GM23248 (cell line): ENCODE measurements around the gene ZFYVE21.

ENCODE experiments used
- EZH2 ChIP-seq: fragments of 200-600 bp; sonication (generic); IDR thresholded peaks from 2 replicates; pipeline ENCODE4 v1.6.1; 2018; ENCODE audit warnings: antibody characterized with exemption, mild to moderate bottlenecking; ENCODE audit not compliant: insufficient read depth, poor library complexity, severe bottlenecking
- EZH2phosphoT487 ChIP-seq: fragments of 200-600 bp; sonication (generic); IDR thresholded peaks from 2 replicates; pipeline ENCODE4 v1.6.1; 2018; ENCODE audit warnings: antibody characterized with exemption, moderate library complexity, mild to moderate bottlenecking, low read depth; ENCODE audit not compliant: insufficient read depth

DNA sequence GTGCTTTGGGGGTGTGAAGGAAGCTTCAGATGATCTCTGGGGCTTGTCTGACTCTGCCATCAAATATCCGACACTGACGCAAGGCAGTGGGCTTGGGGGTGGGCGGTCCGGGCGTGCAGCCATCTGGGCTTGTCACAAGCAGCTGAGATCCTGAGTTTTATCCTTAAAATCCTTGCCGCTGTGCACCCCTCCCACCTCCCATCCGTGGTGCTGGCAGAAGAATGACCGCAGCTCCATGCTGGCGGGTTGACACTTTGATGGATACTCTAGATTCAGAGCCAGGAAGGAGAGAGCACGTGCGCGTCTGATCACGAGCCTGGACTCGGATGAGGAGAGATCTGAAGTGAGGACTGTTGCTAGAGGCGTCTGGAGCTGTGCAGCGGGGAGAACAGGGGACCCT is 3.0 kb downstream of the ZFYVE21 start:
- TF ChIP-seq EZH2phosphoT487 (no peak), EZH2 (no peak)
